HL-60 (cell line): ENCODE measurements around the gene FAM219A.

Source experiments
- DNase-seq, 2 experiments: peaks; one replicate each; pipeline ENCODE4 v3.0.0-alpha.2; 2010 to 2020; ENCODE audit warnings: low read depth in 1 of 2, low spot score in 1 of 2
- H3K27ac ChIP-seq: fragments of 250-450 bp; sonication (Bioruptor Pico); replicated peaks from 2 replicates; pipeline ENCODE4 v1.5.1; 2020; ENCODE audit warnings: mild to moderate bottlenecking, moderate library complexity
- H3K27me3 ChIP-seq: fragments of 250-450 bp; sonication (Bioruptor Pico); 2 replicates; pipeline ENCODE4 v1.5.1; 2021; ENCODE audit warnings: mild to moderate bottlenecking, moderate library complexity; ENCODE audit not compliant: insufficient read depth, poor library complexity, severe bottlenecking
- H3K4me3 ChIP-seq: replicated peaks from 2 replicates; pipeline ENCODE4 v1.5.1; 2011; ENCODE audit warnings: mild to moderate bottlenecking, control low read depth, low read length; ENCODE audit not compliant: insufficient read depth
- GABPA ChIP-seq: IDR thresholded peaks from 2 replicates; pipeline ENCODE4 v1.6.1; 2012; ENCODE audit warnings: low read depth
- POLR2AphosphoS5 ChIP-seq: IDR thresholded peaks from 2 replicates; pipeline ENCODE4 v1.6.1; 2012; ENCODE audit warnings: low read depth
- SPI1 ChIP-seq: IDR thresholded peaks from 2 replicates; pipeline ENCODE4 v1.6.1; 2012; ENCODE audit warnings: low read depth, mild to moderate bottlenecking, borderline replicate concordance
- TF ChIP-seq, protein P1 (sequence below): IDR thresholded peaks from one replicate; pipeline ENCODE4 v1.5.1; 2011; ENCODE audit warnings: low read length, control low read depth, inconsistent platforms; ENCODE audit not compliant: insufficient read depth
- TF ChIP-seq, protein P2 (sequence below): IDR thresholded peaks from 2 replicates; pipeline ENCODE4 v1.6.1; 2012; ENCODE audit warnings: low read depth; ENCODE audit not compliant: insufficient replicate concordance

The FAM219A gene

DNA sequence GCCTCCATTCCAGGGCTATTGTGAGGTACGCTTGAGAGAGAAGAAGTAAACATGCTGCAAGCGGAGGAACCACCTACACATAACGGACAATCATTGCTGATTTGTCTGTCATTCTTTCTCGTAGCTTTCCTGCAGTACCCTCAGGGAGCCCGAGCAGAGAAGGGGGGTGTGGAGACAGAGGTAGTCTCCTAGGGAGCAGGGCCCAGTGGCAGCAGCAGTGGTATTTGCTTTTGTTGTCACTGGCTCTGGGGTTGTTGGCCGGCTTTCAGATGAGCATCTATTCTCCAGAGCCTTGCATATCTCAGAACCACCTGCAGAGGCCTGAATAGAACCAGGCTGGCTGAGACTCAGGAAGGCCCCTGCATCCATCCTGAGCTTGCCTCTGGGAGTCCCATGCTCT, 44.5 kb upstream of the FAM219A start:
- no peak for DNase-seq
- H3K27ac ChIP-seq: no peak overlapping the region
- H3K27me3 ChIP-seq: peaks cover 5% of the 10 kb centered on the region
- TF ChIP-seq GABPA (no peak), SPI1 (no peak), POLR2AphosphoS5 (no peak)
- TF ChIP-seq, protein P1, sequence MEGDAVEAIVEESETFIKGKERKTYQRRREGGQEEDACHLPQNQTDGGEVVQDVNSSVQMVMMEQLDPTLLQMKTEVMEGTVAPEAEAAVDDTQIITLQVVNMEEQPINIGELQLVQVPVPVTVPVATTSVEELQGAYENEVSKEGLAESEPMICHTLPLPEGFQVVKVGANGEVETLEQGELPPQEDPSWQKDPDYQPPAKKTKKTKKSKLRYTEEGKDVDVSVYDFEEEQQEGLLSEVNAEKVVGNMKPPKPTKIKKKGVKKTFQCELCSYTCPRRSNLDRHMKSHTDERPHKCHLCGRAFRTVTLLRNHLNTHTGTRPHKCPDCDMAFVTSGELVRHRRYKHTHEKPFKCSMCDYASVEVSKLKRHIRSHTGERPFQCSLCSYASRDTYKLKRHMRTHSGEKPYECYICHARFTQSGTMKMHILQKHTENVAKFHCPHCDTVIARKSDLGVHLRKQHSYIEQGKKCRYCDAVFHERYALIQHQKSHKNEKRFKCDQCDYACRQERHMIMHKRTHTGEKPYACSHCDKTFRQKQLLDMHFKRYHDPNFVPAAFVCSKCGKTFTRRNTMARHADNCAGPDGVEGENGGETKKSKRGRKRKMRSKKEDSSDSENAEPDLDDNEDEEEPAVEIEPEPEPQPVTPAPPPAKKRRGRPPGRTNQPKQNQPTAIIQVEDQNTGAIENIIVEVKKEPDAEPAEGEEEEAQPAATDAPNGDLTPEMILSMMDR: no peak
- TF ChIP-seq, protein P2, sequence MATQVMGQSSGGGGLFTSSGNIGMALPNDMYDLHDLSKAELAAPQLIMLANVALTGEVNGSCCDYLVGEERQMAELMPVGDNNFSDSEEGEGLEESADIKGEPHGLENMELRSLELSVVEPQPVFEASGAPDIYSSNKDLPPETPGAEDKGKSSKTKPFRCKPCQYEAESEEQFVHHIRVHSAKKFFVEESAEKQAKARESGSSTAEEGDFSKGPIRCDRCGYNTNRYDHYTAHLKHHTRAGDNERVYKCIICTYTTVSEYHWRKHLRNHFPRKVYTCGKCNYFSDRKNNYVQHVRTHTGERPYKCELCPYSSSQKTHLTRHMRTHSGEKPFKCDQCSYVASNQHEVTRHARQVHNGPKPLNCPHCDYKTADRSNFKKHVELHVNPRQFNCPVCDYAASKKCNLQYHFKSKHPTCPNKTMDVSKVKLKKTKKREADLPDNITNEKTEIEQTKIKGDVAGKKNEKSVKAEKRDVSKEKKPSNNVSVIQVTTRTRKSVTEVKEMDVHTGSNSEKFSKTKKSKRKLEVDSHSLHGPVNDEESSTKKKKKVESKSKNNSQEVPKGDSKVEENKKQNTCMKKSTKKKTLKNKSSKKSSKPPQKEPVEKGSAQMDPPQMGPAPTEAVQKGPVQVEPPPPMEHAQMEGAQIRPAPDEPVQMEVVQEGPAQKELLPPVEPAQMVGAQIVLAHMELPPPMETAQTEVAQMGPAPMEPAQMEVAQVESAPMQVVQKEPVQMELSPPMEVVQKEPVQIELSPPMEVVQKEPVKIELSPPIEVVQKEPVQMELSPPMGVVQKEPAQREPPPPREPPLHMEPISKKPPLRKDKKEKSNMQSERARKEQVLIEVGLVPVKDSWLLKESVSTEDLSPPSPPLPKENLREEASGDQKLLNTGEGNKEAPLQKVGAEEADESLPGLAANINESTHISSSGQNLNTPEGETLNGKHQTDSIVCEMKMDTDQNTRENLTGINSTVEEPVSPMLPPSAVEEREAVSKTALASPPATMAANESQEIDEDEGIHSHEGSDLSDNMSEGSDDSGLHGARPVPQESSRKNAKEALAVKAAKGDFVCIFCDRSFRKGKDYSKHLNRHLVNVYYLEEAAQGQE: no peak
- H3K4me3 ChIP-seq: no peak overlapping the region

DNA sequence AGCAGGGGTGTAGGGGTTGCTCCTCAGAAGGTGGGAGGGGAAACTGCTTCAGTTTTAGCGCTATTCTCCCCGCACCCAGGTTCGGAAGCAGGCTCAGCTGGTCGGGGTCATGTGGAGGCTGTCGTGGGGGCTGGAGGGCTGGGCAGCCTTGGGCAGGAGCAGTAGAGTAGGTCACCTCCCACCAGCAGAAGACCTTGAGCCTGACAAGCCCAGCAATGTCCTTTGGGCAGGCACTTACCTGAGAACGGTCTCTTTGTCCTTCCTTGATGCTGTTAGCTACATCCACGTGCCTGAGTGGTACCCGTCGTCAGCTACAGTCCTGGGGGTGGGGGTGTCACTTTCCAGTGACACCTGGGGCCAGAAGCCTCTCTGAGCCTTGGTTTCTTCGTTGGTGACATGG, 44.1 kb upstream of the FAM219A start:
- TF ChIP-seq, protein P1: no peak
- TF ChIP-seq GABPA (no peak), POLR2AphosphoS5 (no peak), SPI1 (no peak)
- TF ChIP-seq, protein P2: no peak
- H3K27ac ChIP-seq: no peak overlapping the region
- H3K27me3 ChIP-seq: peaks cover 6% of the 10 kb centered on the region
- no peak for DNase-seq
- H3K4me3 ChIP-seq: no peak overlapping the region

DNA sequence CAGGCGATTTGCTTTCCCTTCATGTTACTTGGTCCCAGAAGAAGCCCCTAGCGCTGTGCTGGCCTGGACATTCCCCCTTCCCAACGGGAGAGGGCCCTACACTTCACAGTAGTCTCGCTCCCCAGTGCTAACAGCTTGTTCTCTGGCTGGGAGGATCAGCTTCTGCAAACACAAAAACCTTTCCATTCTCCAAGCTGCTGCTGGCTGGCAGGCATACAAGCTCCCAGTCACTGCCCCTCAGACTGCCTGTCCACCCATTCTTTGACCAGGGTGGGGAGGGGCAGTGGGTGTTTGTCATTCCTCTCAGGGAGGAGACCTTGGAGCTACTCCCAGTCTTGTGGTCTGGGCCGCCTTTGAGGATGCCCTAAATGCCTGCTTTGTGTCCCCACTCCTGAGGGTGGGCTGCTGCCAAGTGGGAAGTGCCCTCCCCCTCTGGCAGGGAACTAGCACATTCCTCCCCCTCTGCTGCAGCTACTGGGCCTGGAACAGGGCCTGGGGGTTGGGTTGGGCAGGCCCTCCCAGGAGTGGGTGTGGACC, 43.6 kb upstream of the FAM219A start:
- TF ChIP-seq, protein P1: no peak
- TF ChIP-seq, protein P2: no peak
- TF ChIP-seq GABPA (no peak), POLR2AphosphoS5 (no peak), SPI1 (no peak)
- Histone ChIP-seq H3K27me3 (peaks cover 6% of the 10 kb centered on the region), H3K4me3 (no peak overlapping the region), H3K27ac (no peak overlapping the region)
- no peak for DNase-seq
